Measurements from ENCODE around the gene RNF17. TPM values are rescaled to one million over a fixed set of nuclear protein-coding genes. Genes with fewer than 3 reads are reported as not detected.

RNF17 gene
- total RNA-seq, 1 experiment from 2014 or later: 0.14 TPM

DNA sequence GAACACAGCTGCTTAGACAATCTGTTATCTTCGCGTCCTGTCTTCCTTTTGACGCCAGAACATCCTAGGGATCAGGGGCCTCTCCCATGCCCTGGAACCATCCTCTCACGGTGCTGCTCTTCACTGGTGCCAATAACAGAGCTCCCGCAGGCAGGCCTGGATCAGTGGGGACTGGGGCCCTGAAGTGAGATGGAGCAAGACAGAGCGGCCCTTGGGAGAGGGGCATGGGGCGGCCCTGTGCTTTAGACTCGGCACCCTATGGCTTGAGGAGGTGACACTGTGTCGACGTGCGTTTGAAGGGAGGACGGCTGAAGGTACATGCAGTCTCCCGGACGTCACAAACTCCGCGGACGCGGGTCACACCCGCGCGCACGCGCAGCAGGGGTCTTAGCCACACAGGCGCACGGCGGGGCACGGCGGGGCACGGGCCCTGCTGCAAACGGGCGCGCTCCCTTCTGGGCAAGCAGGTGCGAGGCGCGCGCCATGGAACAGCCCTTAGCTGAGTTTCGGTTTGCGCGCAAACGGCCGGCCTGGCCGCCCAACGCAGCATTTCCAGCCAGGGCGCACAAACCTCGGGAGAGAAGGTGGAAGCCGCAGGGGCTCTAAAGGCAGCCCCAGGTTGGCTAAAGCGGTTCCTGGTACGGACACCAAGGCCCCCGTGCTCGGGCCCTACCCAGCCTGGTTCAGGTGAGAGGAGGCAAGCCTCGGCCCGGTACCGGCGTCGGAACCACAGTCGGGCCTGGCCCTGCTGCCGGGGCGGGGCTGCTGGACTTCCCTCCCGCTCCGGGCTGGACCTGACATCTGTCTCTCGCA, 16.5 kb upstream of the RNF17 start:
- peak overlapping the region; percentile 13 for H3K4me3 ChIP-seq (ENCODE audit: low read depth, low read length)
- CTCF ChIA-PET: no interaction called here

DNA sequence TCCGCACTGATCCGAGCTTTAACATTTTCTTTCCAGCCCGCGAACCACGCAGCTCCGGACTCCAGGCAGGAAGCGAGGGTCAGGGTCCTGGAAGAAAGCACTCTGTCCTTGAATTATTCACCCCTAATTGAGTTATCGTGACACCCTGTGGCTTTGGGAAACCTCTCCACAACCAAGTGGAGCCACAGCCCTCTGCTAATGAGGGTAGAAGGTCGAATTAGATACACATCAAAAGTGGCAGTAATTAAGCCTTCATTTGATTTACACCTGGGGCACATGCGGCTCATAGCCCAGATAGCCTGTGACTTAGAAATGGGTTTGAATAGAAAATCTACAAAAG, 15.9 kb upstream of the RNF17 start:
- H3K36me3 ChIP-seq (ENCODE audit: control insufficient read depth, insufficient read depth, low read length): no peaks in the 10 kb centered on the region
- Mint-ChIP-seq H3K27ac (ENCODE audit: unreplicated experiment) (no peak overlapping the region), H3K9me3 (ENCODE audit: unreplicated experiment) (no peaks in the 10 kb centered on the region), H3K27me3 (ENCODE audit: insufficient read depth, unreplicated experiment) (no peaks in the 10 kb centered on the region), H3K4me3 (ENCODE audit: unreplicated experiment) (peak overlapping the region; percentile 42), H3K4me1 (ENCODE audit: low read depth, unreplicated experiment) (peaks cover 8% of the 10 kb centered on the region), H3K36me3 (ENCODE audit: insufficient read depth, unreplicated experiment) (no peaks in the 10 kb centered on the region)
- no peaks in the 10 kb centered on the region for H3K27me3 ChIP-seq (replicated peaks; ENCODE audit: control insufficient read depth, insufficient read depth, low read length)
- POLR2A ChIA-PET: no interaction called here
- intact Hi-C loops (cut with micrococcal nuclease; ENCODE audit: unreplicated experiment): no loop called here
- DNase-seq: no peak
- no peaks in the 10 kb centered on the region for H3K4me1 ChIP-seq
- no peaks in the 10 kb centered on the region for H3K9me3 ChIP-seq
- BruUV-seq (replicated peaks): no TSS peak
- CTCF ChIA-PET: no interaction called here
- TF ChIP-seq, protein P1, sequence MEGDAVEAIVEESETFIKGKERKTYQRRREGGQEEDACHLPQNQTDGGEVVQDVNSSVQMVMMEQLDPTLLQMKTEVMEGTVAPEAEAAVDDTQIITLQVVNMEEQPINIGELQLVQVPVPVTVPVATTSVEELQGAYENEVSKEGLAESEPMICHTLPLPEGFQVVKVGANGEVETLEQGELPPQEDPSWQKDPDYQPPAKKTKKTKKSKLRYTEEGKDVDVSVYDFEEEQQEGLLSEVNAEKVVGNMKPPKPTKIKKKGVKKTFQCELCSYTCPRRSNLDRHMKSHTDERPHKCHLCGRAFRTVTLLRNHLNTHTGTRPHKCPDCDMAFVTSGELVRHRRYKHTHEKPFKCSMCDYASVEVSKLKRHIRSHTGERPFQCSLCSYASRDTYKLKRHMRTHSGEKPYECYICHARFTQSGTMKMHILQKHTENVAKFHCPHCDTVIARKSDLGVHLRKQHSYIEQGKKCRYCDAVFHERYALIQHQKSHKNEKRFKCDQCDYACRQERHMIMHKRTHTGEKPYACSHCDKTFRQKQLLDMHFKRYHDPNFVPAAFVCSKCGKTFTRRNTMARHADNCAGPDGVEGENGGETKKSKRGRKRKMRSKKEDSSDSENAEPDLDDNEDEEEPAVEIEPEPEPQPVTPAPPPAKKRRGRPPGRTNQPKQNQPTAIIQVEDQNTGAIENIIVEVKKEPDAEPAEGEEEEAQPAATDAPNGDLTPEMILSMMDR (IDR thresholded peaks at IDR 0.05; ENCODE audit: insufficient read depth in 1 of 2, low read depth in 1 of 2, low read length in 1 of 2, severe bottlenecking in 1 of 2, unreplicated experiment in 1 of 2): no peak
- H3K4me3 ChIP-seq (ENCODE audit: low read depth, low read length): peak overlapping the region; percentile 13

More for the DNA sequence above, 16.5 kb upstream of the RNF17 start:
- no peak overlapping the region for H3K27ac Mint-ChIP-seq (ENCODE audit: unreplicated experiment)
- H3K27me3 Mint-ChIP-seq (ENCODE audit: insufficient read depth, unreplicated experiment): no peaks in the 10 kb centered on the region
- no peaks in the 10 kb centered on the region for H3K9me3 ChIP-seq
- POLR2A ChIA-PET: no interaction called here
- peak overlapping the region; percentile 42 for H3K4me3 Mint-ChIP-seq (ENCODE audit: unreplicated experiment)
- DNase-seq: no peak
- H3K4me1 ChIP-seq: no peaks in the 10 kb centered on the region
- TF ChIP-seq, protein P1 (IDR thresholded peaks at IDR 0.05; ENCODE audit: insufficient read depth in 1 of 2, low read depth in 1 of 2, low read length in 1 of 2, severe bottlenecking in 1 of 2, unreplicated experiment in 1 of 2): no peak
- peaks cover 8% of the 10 kb centered on the region for H3K4me1 Mint-ChIP-seq (ENCODE audit: low read depth, unreplicated experiment)
- H3K27me3 ChIP-seq (replicated peaks; ENCODE audit: control insufficient read depth, insufficient read depth, low read length): no peaks in the 10 kb centered on the region
- BruUV-seq (replicated peaks): no TSS peak
- H3K9me3 Mint-ChIP-seq (ENCODE audit: unreplicated experiment): no peaks in the 10 kb centered on the region
- no peaks in the 10 kb centered on the region for H3K36me3 Mint-ChIP-seq (ENCODE audit: insufficient read depth, unreplicated experiment)
- intact Hi-C loops (cut with micrococcal nuclease; ENCODE audit: unreplicated experiment): no loop called here
- H3K36me3 ChIP-seq (ENCODE audit: control insufficient read depth, insufficient read depth, low read length): no peaks in the 10 kb centered on the region

DNA sequence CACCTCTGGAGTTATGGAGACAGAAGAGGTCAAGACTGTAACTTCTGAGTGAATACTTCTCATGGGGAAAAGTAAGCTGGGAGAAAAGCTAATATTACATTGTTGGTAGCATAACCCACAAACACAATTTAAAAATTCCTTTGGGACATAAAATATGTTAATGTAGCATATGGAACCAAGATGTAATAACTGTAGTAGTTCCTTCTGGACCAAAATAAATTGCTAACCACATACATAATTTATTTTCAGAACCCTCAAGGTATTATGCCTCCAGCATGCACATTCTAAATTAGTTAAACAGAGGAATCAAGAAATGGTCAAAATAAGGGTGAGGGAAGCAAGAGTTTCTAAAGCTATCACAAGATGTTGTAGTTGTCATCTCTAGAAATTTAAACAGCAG, 4.8 kb upstream of the RNF17 start:
- peaks cover 8% of the 10 kb centered on the region for H3K4me1 Mint-ChIP-seq (ENCODE audit: low read depth, unreplicated experiment)
- no peak overlapping the region for H3K27ac Mint-ChIP-seq (ENCODE audit: unreplicated experiment)
- H3K36me3 Mint-ChIP-seq (ENCODE audit: insufficient read depth, unreplicated experiment): no peaks in the 10 kb centered on the region
- peaks cover 12% of the 10 kb centered on the region for H3K27me3 Mint-ChIP-seq (ENCODE audit: insufficient read depth, unreplicated experiment)
- Histone ChIP-seq H3K36me3 (ENCODE audit: control insufficient read depth, insufficient read depth, low read length) (no peaks in the 10 kb centered on the region), H3K4me1 (no peaks in the 10 kb centered on the region), H3K9me3 (no peaks in the 10 kb centered on the region), H3K4me3 (ENCODE audit: low read depth, low read length) (no peak overlapping the region), H3K27me3 (replicated peaks; ENCODE audit: control insufficient read depth, insufficient read depth, low read length) (no peaks in the 10 kb centered on the region; the same call in 1 of the 2 replicates)
- BruUV-seq (replicated peaks): no TSS peak
- ChIA-PET CTCF (no interaction called here), POLR2A (interaction anchor here (0.7 kb wide), 1 partner anchor 163 kb away, joined by 3 read pairs; no protein-coding TSS in a partner anchor)
- TF ChIP-seq, protein P1 (IDR thresholded peaks at IDR 0.05; ENCODE audit: insufficient read depth in 1 of 2, low read depth in 1 of 2, low read length in 1 of 2, severe bottlenecking in 1 of 2, unreplicated experiment in 1 of 2): no peak
- H3K9me3 Mint-ChIP-seq (ENCODE audit: unreplicated experiment): no peaks in the 10 kb centered on the region
- intact Hi-C loops (cut with micrococcal nuclease; ENCODE audit: unreplicated experiment): no loop called here
- no peak overlapping the region for H3K4me3 Mint-ChIP-seq (ENCODE audit: unreplicated experiment)
- no peak for DNase-seq

Data from Caco-2 (cell line).